GM18858 (cell line): ENCODE data around the gene CDC20.
"Not testable (repeated sequence)": the region's sequence is repeated elsewhere in the genome, so short reads cannot be mapped to it uniquely, and the experiment has no call there.

ENCODE experiments used
- ATAC-seq: cut with Tn5 transposase; IDR thresholded peaks from one replicate; pipeline ENCODE4 v1.9.1; 2021; ENCODE audit not compliant: unreplicated experiment

The CDC20 gene

GRCh38 chr1:43354471-43354870 is 4.3 kb upstream of the CDC20 start:
- ATAC-seq, result no peak

- ATAC-seq, result no peak
These were observed 3.8 kb upstream of the CDC20 start for GRCh38 chr1:43354936-43355335.

GRCh38 chr1:43357251-43357650 is 1.5 kb upstream of the CDC20 start:
- no peak for ATAC-seq

- no peak for ATAC-seq
These were observed 548 bp upstream of the CDC20 start for GRCh38 chr1:43358121-43358745.

GRCh38 chr1:43359696-43360095 is 915 bp downstream of the CDC20 start:
- ATAC-seq, result no peak

- ATAC-seq, result no peak
These were observed 1.8 kb downstream of the CDC20 start for GRCh38 chr1:43360616-43361015.

GRCh38 chr1:43363283-43363934 is 4.6 kb downstream of the CDC20 start:
- ATAC-seq, result no peak

- ATAC-seq, result no peak
These were observed 5.2 kb downstream of the CDC20 start for GRCh38 chr1:43363935-43364525.

- ATAC-seq, result no peak
These were observed 6.9 kb downstream of the CDC20 start for GRCh38 chr1:43365678-43366077.

- ATAC-seq, result no peak
These were observed 7.4 kb downstream of the CDC20 start for GRCh38 chr1:43366179-43366578.

GRCh38 chr1:43366601-43367025 is 7.8 kb downstream of the CDC20 start:
- ATAC-seq, result no peak

GRCh38 chr1:43367026-43367903 is 8.5 kb downstream of the CDC20 start:
- peak; percentile 18 for ATAC-seq

- ATAC-seq, result peak; percentile 57
These were observed 9.3 kb downstream of the CDC20 start, which contains the start of gene ELOVL1 for GRCh38 chr1:43367904-43368645. Gene ELOVL1, minus strand, starts transcription at chr1:43368011. Its CDS starts 2,402 bp downstream, at chr1:43365609.

GRCh38 chr1:43368646-43369020 is 9.9 kb downstream of the CDC20 start:
- ATAC-seq, result no peak

- not testable (repeated sequence) for ATAC-seq
These were observed 11.0 kb downstream of the CDC20 start for GRCh38 chr1:43369779-43370178.

- no peak for ATAC-seq
These were observed 11.8 kb downstream of the CDC20 start for GRCh38 chr1:43370564-43370963.

GRCh38 chr1:43372172-43372571 is 13.4 kb downstream of the CDC20 start:
- no peak for ATAC-seq

- no peak for ATAC-seq
These were observed 14.5 kb downstream of the CDC20 start for GRCh38 chr1:43373066-43373940.

GRCh38 chr1:43376723-43377235 is 18.0 kb downstream of the CDC20 start:
- ATAC-seq, result no peak
